Left lung (tissue), 10 donors: ENCODE data around the gene TNIP1. TPM values are rescaled to one million over a fixed set of nuclear protein-coding genes. Genes with fewer than 3 reads are reported as not detected.

Experiments used
- ATAC-seq: fragments of 200-7000 bp; cut with Tn5 transposase; one replicate; pipeline ENCODE4 v1.9.1; 2020; ENCODE audit warnings: moderate library complexity
- DNase-seq, 4 donors: peaks; one replicate each; pipeline ENCODE4 v3.0.0-alpha.2; 2013 to 2020
- H3K27ac ChIP-seq, 2 donors: fragments of 200-600 bp; sonication (generic) in 1 of 2; one replicate each; pipeline versions ENCODE4 v1.5.0 to v1.8.0; 2020 to 2021
- H3K27me3 ChIP-seq, 2 donors: fragments of 200-600 bp; sonication (generic) in 1 of 2; one replicate each; pipeline versions ENCODE4 v1.5.0 to v1.8.0; 2020 to 2021
- H3K36me3 ChIP-seq, 2 donors: fragments of 200-600 bp; sonication (generic) in 1 of 2; one replicate each; pipeline versions ENCODE4 v1.5.0 to v1.8.0; 2020 to 2021
- H3K4me1 ChIP-seq, 2 donors: fragments of 200-600 bp; one replicate each; pipeline ENCODE4 v1.8.0; 2021
- H3K4me3 ChIP-seq, 2 donors: fragments of 200-600 bp; sonication (generic) in 1 of 2; one replicate each; pipeline versions ENCODE4 v1.5.0 to v1.8.0; 2020 to 2021; ENCODE audit warnings: mild to moderate bottlenecking in 1 of 2
- H3K9me3 ChIP-seq, 2 donors: fragments of 200-600 bp; sonication (generic) in 1 of 2; one replicate each; pipeline versions ENCODE4 v1.5.0 to v1.8.0; 2020 to 2021
- CTCF ChIP-seq, 2 donors: fragments of 200-600 bp; sonication (generic) in 1 of 2; IDR thresholded peaks; one replicate each; pipeline versions ENCODE4 v1.5.0 to v1.8.0; 2021; ENCODE audit warnings: antibody characterized with exemption in 2 of 2
- intact Hi-C, 2 donors: fragments of 100-400 bp; cut with DNase I; formaldehyde crosslinking; loops; one replicate each; pipeline versions ENCODE4 v1.11.2 to v1.14.2; 2022
- polyA plus RNA-seq, 6 donors: library from polyadenylated mRNA; unstranded; fragments of 120-200 nt; gene quantifications; one replicate each; pipeline ENCODE4 v1.2.1, GENCODE V29; 2013; ENCODE audit not compliant: insufficient read length in 6 of 6
- total RNA-seq, 2 donors: library from RNA; stranded (reverse); fragmentation: NEBNext Ultra II Directional; extraction: Animal tissue kit (Norgen Biotek cat#: 25700); gene quantifications; one replicate each; pipeline ENCODE4 v1.2.1, GENCODE V29; 2021
- donor health status: DM: no; HTN: yes; CAD: no.
- donor health status: DM: no; HTN: no; CAD: no.

The TNIP1 gene
- total and polyA plus RNA-seq, 8 donors: 82.3 to 133 (median 84.2) TPM

GRCh38 chr5:151017897-151018296 is 62.9 kb downstream of the TNIP1 start:
- Histone ChIP-seq H3K9me3 (no peaks in the 10 kb centered on the region), H3K27ac (no peak overlapping the region), H3K4me1 (peaks cover 4 to 60% of the 10 kb centered on the region in 2 donors), H3K4me3 (no peak overlapping the region), H3K27me3 (no peaks in the 10 kb centered on the region), H3K36me3 (peaks cover 0 to 8% of the 10 kb centered on the region in 2 donors)
- intact Hi-C loops: no loop called here
- no peak for ATAC-seq
- DNase-seq: no peak
- TF ChIP-seq CTCF (IDR thresholded peaks at IDR 0.05): no peak

GRCh38 chr5:151016700-151017099 is 64.1 kb downstream of the TNIP1 start:
- no peaks in the 10 kb centered on the region for H3K36me3 ChIP-seq
- peak overlapping the region in 1 of 2 donors; percentile 50 for H3K27ac ChIP-seq
- ATAC-seq (no peak), DNase-seq (peak in 1 of 4 donors; percentile 66)
- H3K4me1 ChIP-seq: peaks cover 0 to 50% of the 10 kb centered on the region in 2 donors
- no peak overlapping the region for H3K4me3 ChIP-seq
- H3K9me3 ChIP-seq: no peaks in the 10 kb centered on the region
- no peaks in the 10 kb centered on the region for H3K27me3 ChIP-seq
- intact Hi-C loops: no loop called here
- no peak for TF ChIP-seq CTCF (IDR thresholded peaks at IDR 0.05)

GRCh38 chr5:151015974-151016587 is 64.8 kb downstream of the TNIP1 start:
- Histone ChIP-seq H3K27me3 (no peaks in the 10 kb centered on the region), H3K36me3 (no peaks in the 10 kb centered on the region), H3K27ac (peak overlapping the region in 1 of 2 donors; percentile 50), H3K9me3 (no peaks in the 10 kb centered on the region), H3K4me3 (no peak overlapping the region), H3K4me1 (peaks cover 0 to 43% of the 10 kb centered on the region in 2 donors)
- no peak for TF ChIP-seq CTCF (IDR thresholded peaks at IDR 0.05)
- no peak for ATAC-seq
- intact Hi-C loops: no loop called here
- no peak for DNase-seq

- Histone ChIP-seq H3K27me3 (no peaks in the 10 kb centered on the region), H3K9me3 (no peaks in the 10 kb centered on the region), H3K36me3 (no peaks in the 10 kb centered on the region), H3K4me1 (peaks cover 0 to 31% of the 10 kb centered on the region in 2 donors), H3K27ac (no peak overlapping the region), H3K4me3 (no peak overlapping the region)
- DNase-seq: no peak
- no peak for ATAC-seq
- intact Hi-C loops: no loop called here
- TF ChIP-seq CTCF (IDR thresholded peaks at IDR 0.05): no peak
Measured at GRCh38 chr5:151014680-151015343, 66.0 kb downstream of the TNIP1 start.

GRCh38 chr5:151012862-151013261 is 68.0 kb downstream of the TNIP1 start:
- Histone ChIP-seq H3K27me3 (no peaks in the 10 kb centered on the region), H3K9me3 (no peaks in the 10 kb centered on the region), H3K4me3 (no peak overlapping the region), H3K27ac (no peak overlapping the region), H3K4me1 (peaks cover 0 to 26% of the 10 kb centered on the region in 2 donors), H3K36me3 (no peaks in the 10 kb centered on the region)
- ATAC-seq (peak; percentile 21), DNase-seq (no peak)
- no peak for TF ChIP-seq CTCF (IDR thresholded peaks at IDR 0.05)
- intact Hi-C loops: no loop called here
